GM18526 (cell line): ENCODE data around the gene CADPS.

Source experiments
- POLR2A ChIP-seq: IDR thresholded peaks from 3 replicates; pipeline ENCODE4 v1.6.1; 2011; ENCODE audit not compliant: insufficient read length; ENCODE audit errors: extremely low read depth

The CADPS gene

GRCh38 chr3:62375655-62376453 lies 499.4 kb downstream of the CADPS start:
- no peak for TF ChIP-seq POLR2A

GRCh38 chr3:62374341-62375218 lies 500.6 kb downstream of the CADPS start:
- TF ChIP-seq POLR2A = no peak

GRCh38 chr3:62373714-62374333 lies 501.4 kb downstream of the CADPS start:
- no peak for TF ChIP-seq POLR2A

- no peak for TF ChIP-seq POLR2A
Observed at GRCh38 chr3:62373215-62373614, 502.0 kb downstream of the CADPS start, which contains the start of gene FEZF2. Gene FEZF2 (minus strand): TSS chr3:62373550. CDS start chr3:62372868, 682 bp downstream.

GRCh38 chr3:62372621-62373041 lies 502.6 kb downstream of the CADPS start:
- TF ChIP-seq POLR2A = no peak

GRCh38 chr3:62371720-62372591 lies 503.3 kb downstream of the CADPS start:
- no peak for TF ChIP-seq POLR2A

GRCh38 chr3:62370858-62371719 lies 504.1 kb downstream of the CADPS start:
- TF ChIP-seq POLR2A = no peak

GRCh38 chr3:62370112-62370857 lies 504.9 kb downstream of the CADPS start:
- no peak for TF ChIP-seq POLR2A

GRCh38 chr3:62369476-62369743 lies 505.8 kb downstream of the CADPS start:
- no peak for TF ChIP-seq POLR2A

- TF ChIP-seq POLR2A = no peak
Observed at GRCh38 chr3:62368705-62369475, 506.3 kb downstream of the CADPS start.

- no peak for TF ChIP-seq POLR2A
Observed at GRCh38 chr3:62368290-62368704, 506.9 kb downstream of the CADPS start.

- TF ChIP-seq POLR2A = no peak
Observed at GRCh38 chr3:62367763-62368195, 507.4 kb downstream of the CADPS start.
